Uterus (tissue), 4 donors: ENCODE measurements around the gene AFF4. TPM values are rescaled to one million over a fixed set of nuclear protein-coding genes. Genes with fewer than 3 reads are reported as not detected.

Experiments
- DNase-seq, 2 donors: peaks; one replicate each; pipeline ENCODE4 v3.0.0-alpha.2; 2019 to 2020
- H3K27ac ChIP-seq, 2 donors: fragments of 200-600 bp; sonication (generic); 1 replicate in 1 of 2; 2 replicates in 1 of 2; pipeline ENCODE4 v1.5.1; 2016 to 2018
- H3K27me3 ChIP-seq, 2 donors: fragments of 200-600 bp; sonication (generic); one replicate each; pipeline ENCODE4 v1.5.1; 2018 to 2019; ENCODE audit warnings: control low read depth in 1 of 2
- H3K36me3 ChIP-seq, 2 donors: fragments of 200-600 bp; sonication (generic); one replicate each; pipeline ENCODE4 v1.5.1; 2019; ENCODE audit warnings: control low read depth in 1 of 2
- H3K4me1 ChIP-seq, 2 donors: fragments of 200-600 bp; sonication (generic); one replicate each; pipeline ENCODE4 v1.5.1; 2018 to 2019; ENCODE audit warnings: control low read depth in 1 of 2
- H3K4me3 ChIP-seq, 2 donors: fragments of 200-600 bp; sonication (generic); 1 replicate in 1 of 2; 2 replicates in 1 of 2; pipeline ENCODE4 v1.5.1; 2018 to 2019; ENCODE audit warnings: mild to moderate bottlenecking in 1 of 2
- H3K9me3 ChIP-seq, 2 donors: fragments of 200-600 bp; sonication (generic); one replicate each; pipeline ENCODE4 v1.5.1; 2019; ENCODE audit warnings: control low read depth in 1 of 2
- POLR2A ChIP-seq, 2 donors: fragments of 450-650 bp; IDR thresholded peaks; one replicate each; pipeline ENCODE4 v1.6.1; 2016; ENCODE audit warnings: antibody characterized with exemption in 2 of 2, mild to moderate bottlenecking in 1 of 2, moderate library complexity in 1 of 2
- intact Hi-C: fragments of 100-400 bp; cut with DNase I; formaldehyde crosslinking; loops from one replicate; pipeline ENCODE4 v1.15.1; 2023; ENCODE audit warnings: low total_unique reads
- total RNA-seq, 4 donors: library from RNA; depleted of rRNA in 3 of 4; stranded (reverse); fragments of >200 nt in 3 of 4; gene quantifications; one replicate each; pipeline versions ENCODE4 v1.1.0 to v1.2.4, GENCODE V29; 2014 to 2023
- TF ChIP-seq, protein P1 (sequence below), 4 experiments: fragments of 200-600 bp in 2 of 4; fragments of 450-650 bp in 2 of 4; sonication (generic) in 2 of 4; IDR thresholded peaks; one replicate each; pipeline ENCODE4 v1.5.1; 2016 to 2019; ENCODE audit warnings: antibody characterized with exemption in 4 of 4, mild to moderate bottlenecking in 2 of 4, moderate library complexity in 1 of 4
- donor health status: DM: yes; HTN: yes; CAD: no.

AFF4 gene
- total RNA-seq, 4 donors from 2014 or later: 39.1 to 104 (median 66.5) TPM

GRCh38 chr5:132838516-132839282 is 124.7 kb downstream of the AFF4 start:
- Histone ChIP-seq H3K27ac (peak overlapping the region; percentile 75 to 97), H3K27me3 (no peaks in the 10 kb centered on the region), H3K36me3 (no peaks in the 10 kb centered on the region), H3K4me1 (no peaks in the 10 kb centered on the region), H3K9me3 (no peaks in the 10 kb centered on the region), H3K4me3 (no peak overlapping the region)
- intact Hi-C loops: no loop called here
- no peak for DNase-seq
- TF ChIP-seq POLR2A (IDR thresholded peaks at IDR 0.05): no peak
- TF ChIP-seq, protein P1, sequence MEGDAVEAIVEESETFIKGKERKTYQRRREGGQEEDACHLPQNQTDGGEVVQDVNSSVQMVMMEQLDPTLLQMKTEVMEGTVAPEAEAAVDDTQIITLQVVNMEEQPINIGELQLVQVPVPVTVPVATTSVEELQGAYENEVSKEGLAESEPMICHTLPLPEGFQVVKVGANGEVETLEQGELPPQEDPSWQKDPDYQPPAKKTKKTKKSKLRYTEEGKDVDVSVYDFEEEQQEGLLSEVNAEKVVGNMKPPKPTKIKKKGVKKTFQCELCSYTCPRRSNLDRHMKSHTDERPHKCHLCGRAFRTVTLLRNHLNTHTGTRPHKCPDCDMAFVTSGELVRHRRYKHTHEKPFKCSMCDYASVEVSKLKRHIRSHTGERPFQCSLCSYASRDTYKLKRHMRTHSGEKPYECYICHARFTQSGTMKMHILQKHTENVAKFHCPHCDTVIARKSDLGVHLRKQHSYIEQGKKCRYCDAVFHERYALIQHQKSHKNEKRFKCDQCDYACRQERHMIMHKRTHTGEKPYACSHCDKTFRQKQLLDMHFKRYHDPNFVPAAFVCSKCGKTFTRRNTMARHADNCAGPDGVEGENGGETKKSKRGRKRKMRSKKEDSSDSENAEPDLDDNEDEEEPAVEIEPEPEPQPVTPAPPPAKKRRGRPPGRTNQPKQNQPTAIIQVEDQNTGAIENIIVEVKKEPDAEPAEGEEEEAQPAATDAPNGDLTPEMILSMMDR (IDR thresholded peaks at IDR 0.05): no peak

GRCh38 chr5:132837868-132838267 is 125.6 kb downstream of the AFF4 start:
- no peaks in the 10 kb centered on the region for H3K4me1 ChIP-seq
- H3K36me3 ChIP-seq: no peaks in the 10 kb centered on the region
- intact Hi-C loops: no loop called here
- no peaks in the 10 kb centered on the region for H3K9me3 ChIP-seq
- peak overlapping the region in 1 of 2 donors; percentile 97 for H3K27ac ChIP-seq
- H3K4me3 ChIP-seq: no peak overlapping the region
- H3K27me3 ChIP-seq: no peaks in the 10 kb centered on the region
- TF ChIP-seq, protein P1 (IDR thresholded peaks at IDR 0.05): no peak
- no peak for TF ChIP-seq POLR2A (IDR thresholded peaks at IDR 0.05)
- DNase-seq: no peak

- H3K4me1 ChIP-seq: no peaks in the 10 kb centered on the region
- intact Hi-C loops: no loop called here
- no peak overlapping the region for H3K27ac ChIP-seq
Measured at GRCh38 chr5:132836852-132837251, 126.6 kb downstream of the AFF4 start.

GRCh38 chr5:132834057-132834456 is 129.4 kb downstream of the AFF4 start:
- TF ChIP-seq POLR2A (IDR thresholded peaks at IDR 0.05): no peak
- TF ChIP-seq, protein P1 (IDR thresholded peaks at IDR 0.05): no peak
- Histone ChIP-seq H3K9me3 (no peaks in the 10 kb centered on the region), H3K4me1 (no peaks in the 10 kb centered on the region), H3K27ac (no peak overlapping the region), H3K4me3 (no peak overlapping the region), H3K36me3 (no peaks in the 10 kb centered on the region), H3K27me3 (no peaks in the 10 kb centered on the region)
- intact Hi-C loops: no loop called here
- DNase-seq: no peak

More at GRCh38 chr5:132836852-132837251, 126.6 kb downstream of the AFF4 start:
- H3K27me3 ChIP-seq: no peaks in the 10 kb centered on the region
- H3K9me3 ChIP-seq: no peaks in the 10 kb centered on the region
- no peak for DNase-seq
- H3K4me3 ChIP-seq: no peak overlapping the region
- no peaks in the 10 kb centered on the region for H3K36me3 ChIP-seq
- TF ChIP-seq POLR2A (IDR thresholded peaks at IDR 0.05): no peak
- TF ChIP-seq, protein P1 (IDR thresholded peaks at IDR 0.05): no peak

GRCh38 chr5:132832612-132833011 is 130.8 kb downstream of the AFF4 start:
- no peak overlapping the region for H3K4me3 ChIP-seq
- no peak for TF ChIP-seq POLR2A (IDR thresholded peaks at IDR 0.05)
- TF ChIP-seq, protein P1 (IDR thresholded peaks at IDR 0.05): no peak
- H3K9me3 ChIP-seq: no peaks in the 10 kb centered on the region
- H3K4me1 ChIP-seq: no peaks in the 10 kb centered on the region
- intact Hi-C loops: no loop called here
- DNase-seq: no peak
- H3K27me3 ChIP-seq: no peaks in the 10 kb centered on the region
- no peaks in the 10 kb centered on the region for H3K36me3 ChIP-seq
- no peak overlapping the region for H3K27ac ChIP-seq
